Measurements from ENCODE around the gene ADAM12.
A peak's percentile ranks its signal among the peaks of the same experiment; 100 is the strongest.
"Not testable (repeated sequence)": the region's sequence is repeated elsewhere in the genome, so short reads cannot be mapped to it uniquely, and the experiment has no call there.

The ADAM12 gene

GRCh38 chr10:126407831-126408230 lies 19.6 kb upstream of the ADAM12 start:
- DNase-seq: no peak

DNA sequence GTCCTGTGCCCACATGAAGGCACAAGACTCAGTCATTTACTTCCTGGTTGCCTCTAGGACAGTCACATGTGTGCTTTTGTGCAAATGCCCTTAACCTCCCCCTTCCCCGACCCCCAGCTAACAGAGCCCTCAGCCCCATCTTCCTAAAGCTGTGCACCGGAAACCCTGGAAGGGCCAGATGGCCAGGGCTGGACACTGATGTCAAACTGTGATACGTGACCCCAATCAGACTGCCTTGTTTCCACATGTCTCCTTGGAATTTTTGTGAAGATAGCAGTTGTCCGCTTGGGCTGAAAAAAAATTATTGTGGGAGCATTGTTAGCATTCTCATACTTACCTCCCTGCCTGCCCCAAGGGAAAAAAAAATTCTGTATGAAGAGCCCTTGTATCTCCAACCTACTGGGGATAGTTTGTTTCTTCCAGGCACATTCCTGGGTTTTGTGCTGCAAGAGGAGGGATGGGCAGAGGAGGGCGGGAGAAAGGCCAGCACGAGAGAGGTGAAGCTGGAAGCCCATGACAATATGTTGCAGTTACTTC lies 17.0 kb upstream of the ADAM12 start:
- DNase-seq: no peak

- no peak for DNase-seq
Measured at GRCh38 chr10:126402721-126403695, 14.7 kb upstream of the ADAM12 start.

GRCh38 chr10:126400641-126401040 lies 12.4 kb upstream of the ADAM12 start:
- no peak for DNase-seq

DNA sequence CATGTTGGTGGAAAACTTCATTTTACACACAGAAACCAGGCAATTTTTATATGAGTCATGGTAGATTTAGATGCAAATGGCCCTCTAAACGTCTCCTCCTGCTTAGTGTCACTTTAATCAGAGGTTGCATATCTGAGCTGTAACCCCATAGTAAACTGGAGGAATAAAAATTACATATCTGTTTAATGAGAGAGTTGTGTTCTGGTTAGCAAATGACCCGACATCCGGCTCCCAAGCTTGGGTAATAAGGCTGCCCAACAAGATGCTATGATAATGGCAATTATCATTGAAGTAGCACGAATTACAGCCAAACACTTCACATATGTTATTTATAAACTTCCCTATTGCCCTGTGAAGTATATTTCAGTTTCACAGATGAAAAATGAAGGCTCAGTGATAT lies 10.6 kb upstream of the ADAM12 start:
- DNase-seq: no peak

DNA sequence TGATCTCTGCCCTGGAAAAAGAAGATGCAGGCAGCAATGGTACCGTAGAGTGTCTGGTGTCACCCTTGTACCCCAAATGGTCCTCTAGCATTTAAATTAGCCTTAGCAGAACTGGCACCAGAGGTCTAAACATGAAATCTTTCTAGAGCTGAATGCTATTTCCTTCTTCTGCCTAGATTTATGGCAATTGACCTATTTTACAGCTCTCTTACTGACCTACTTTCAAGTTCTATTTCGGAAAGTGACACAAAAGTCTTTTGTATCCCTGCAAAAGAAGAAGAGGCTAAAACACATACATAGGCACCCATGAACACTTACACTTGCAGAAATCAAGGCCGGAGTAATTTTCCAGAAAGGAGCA lies 10.1 kb upstream of the ADAM12 start:
- no peak for DNase-seq

- peak in 1 of 58 donors; percentile 23 for DNase-seq
Measured at GRCh38 chr10:126397640-126398382, 9.5 kb upstream of the ADAM12 start.

- no peak for DNase-seq
Measured at GRCh38 chr10:126397156-126397555, 8.9 kb upstream of the ADAM12 start.

DNA sequence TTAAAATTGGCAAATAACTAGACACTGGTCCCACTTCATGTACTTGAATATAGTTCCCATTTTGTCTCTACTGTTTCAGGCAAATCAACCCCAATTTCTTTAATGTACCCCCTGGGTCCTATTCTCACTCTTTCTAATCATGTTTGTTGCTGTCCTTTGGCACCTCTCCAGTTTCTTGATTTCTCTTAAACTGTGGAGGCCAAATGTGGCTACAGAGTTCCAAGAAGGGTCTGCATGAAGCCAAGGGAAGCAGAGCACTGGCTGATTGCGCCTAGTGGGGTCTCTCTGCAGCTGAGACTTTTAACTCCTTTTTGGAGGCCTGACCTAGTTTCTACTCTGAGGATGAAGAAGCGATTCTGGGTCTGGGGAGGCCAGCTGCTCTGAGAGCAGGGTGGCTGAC lies 6.7 kb upstream of the ADAM12 start:
- no peak for DNase-seq

DNA sequence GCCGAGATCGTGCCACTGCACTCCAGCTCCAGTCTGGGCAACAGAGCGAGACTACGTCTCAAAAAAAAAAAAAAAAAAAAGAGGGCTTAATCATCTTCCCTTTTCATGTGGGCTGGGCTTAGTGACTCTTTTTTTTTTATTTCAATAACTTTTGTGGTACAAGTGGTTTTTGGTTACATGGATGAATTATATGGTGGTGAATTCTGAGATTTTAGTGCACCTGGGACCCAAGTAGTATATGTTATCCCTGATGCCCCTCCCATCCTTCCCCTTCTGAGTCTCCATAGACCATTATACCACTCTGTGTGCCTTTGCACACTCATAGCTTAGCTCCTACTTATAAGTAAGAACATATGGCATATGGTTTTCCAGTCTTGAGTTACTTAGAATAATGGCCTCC lies 4.8 kb upstream of the ADAM12 start:
- no peak for DNase-seq

- DNase-seq: peak in 1 of 58 donors; percentile 20
Measured at GRCh38 chr10:126392469-126392868, 4.2 kb upstream of the ADAM12 start.

DNA sequence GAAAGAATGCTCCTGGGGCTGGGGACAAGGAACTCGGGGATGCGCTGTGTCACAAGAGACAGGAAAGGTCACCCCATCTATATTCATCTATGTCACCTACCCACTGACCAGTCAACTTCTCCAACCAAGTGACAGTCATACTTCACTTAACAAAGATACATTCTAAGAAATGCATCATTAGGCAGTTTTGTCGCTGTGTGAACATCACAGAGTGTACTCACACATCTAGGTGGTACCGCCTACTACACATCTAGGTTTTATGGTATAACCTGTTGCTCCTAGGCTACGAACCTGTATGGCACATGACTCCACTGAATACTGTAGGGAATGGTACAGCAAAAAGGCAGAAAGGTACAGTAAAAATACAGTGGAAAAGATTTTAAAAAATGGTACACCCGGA lies 3.8 kb upstream of the ADAM12 start:
- DNase-seq: no peak

GRCh38 chr10:126391192-126391885 lies 3.1 kb upstream of the ADAM12 start:
- peak in 4 of 58 donors; percentile 6 to 42 (median 18) for DNase-seq

- no peak for DNase-seq
Measured at GRCh38 chr10:126390324-126390723, 2.0 kb upstream of the ADAM12 start.

DNA sequence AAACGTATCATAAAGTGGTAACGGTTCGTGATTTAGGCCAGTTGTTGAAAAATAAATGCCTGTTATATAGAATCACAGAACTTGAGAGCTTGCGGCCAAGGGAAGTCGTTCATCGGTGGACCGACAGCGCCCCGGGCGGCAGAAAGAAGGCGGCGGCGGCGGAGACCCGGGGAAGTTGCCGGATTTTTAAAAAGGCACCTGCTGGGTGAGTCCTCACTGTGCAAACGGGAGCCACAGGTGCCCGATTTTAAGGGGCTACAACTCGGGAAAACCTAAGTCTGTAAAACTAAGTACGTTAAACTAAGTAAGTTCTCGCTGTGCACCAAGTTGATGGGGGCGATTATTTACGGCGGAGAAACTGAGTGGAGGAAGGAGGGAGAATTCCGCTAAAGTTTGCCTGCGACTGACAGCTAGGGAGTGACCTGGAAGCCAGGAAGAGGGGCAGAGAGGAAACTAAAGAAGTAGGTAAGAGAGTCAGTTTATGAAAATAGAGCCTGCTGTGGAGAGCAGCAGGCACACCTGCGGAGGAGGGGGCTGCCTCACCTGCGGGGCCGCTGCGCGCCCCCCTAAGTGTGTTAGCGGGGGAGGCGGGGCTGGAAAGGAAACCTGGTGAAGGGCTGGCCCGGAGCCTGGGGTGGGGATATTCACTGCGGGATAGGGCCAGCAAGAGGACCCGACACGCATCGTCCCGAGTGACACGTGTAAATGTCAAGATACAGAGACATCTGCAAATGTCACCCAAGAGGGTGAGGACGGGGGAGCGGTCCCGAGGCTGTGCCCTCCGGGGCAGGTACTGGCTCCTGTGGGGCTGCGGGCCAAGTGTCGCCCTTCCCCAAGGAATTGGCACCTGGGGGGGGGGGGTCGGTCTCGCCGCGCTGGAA lies 996 bp downstream of the ADAM12 start:
- DNase-seq: peak in 49 of 58 donors; percentile 9 to 82 (median 42)

- no peak for DNase-seq
Measured at GRCh38 chr10:126384269-126384873, 3.9 kb downstream of the ADAM12 start.

DNA sequence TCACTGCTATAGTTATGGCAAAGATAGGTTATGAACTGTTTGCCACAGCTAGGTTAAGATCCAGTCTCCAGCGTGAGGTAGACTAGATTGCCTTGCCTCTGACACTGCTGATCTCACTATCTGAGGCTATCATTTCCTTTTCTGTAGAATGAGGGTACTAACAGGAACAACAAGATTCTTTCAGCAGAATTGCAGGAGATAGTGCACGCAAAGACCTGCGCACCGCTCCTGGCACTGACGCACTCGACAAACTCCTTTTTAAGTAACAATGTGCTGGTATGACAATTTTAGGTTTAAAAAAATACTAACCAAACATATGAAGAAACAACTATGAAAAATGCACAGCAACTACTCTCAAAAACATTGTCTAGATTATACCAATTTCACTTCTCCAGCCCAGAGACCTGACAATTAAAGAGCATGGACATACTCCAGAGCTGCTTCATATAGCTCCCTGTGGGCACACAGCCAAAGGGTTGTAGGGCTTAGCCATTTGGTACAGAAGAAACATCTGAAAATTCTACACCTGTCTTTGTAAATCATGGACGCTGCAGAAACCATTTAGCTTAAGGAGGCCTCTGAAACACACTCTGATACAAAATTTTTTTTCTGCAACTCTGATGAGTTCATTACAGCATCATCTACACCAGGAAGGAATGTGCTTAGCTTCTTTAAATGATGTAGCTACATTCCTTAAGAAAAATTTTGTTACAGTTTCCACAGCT lies 7.8 kb downstream of the ADAM12 start:
- DNase-seq: no peak

GRCh38 chr10:126379166-126379565 lies 9.1 kb downstream of the ADAM12 start:
- not testable (repeated sequence) for DNase-seq

DNA sequence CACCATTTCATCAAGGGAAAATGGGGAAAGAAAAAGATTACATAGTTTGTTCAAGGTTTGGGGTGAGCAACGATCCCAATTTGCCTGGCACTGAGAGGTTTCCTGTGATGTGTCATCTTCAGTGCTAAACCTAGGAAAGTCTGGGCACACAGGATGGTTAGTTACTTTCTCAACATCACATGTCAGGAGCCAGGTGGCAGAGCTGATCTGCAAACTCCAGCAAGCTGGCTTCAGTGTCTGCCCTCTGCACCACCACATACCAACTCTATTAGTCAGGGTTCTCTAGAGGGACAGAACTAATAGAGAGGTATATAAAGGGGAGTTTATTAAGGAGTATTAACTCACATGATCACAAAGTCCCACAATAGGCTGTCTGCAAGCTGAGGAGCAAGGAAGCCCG lies 11.3 kb downstream of the ADAM12 start:
- no peak for DNase-seq
